Duodenal mucosa (tissue), 2 donors: ENCODE measurements around the gene CNN2.
"Not testable (repeated sequence)": the region's sequence is repeated elsewhere in the genome, so short reads cannot be mapped to it uniquely, and the experiment has no call there.

ENCODE experiments used
- H3K27ac ChIP-seq: one replicate; pipeline ENCODE4 v1.7.0; 2013; ENCODE audit warnings: low read depth, low read length
- H3K27me3 ChIP-seq, 2 donors: one replicate each; pipeline ENCODE4 v1.7.0; 2013; ENCODE audit warnings: low read length in 2 of 2, control low read depth in 1 of 2; ENCODE audit not compliant: insufficient read depth in 2 of 2, control insufficient read depth in 1 of 2
- H3K36me3 ChIP-seq, 2 donors: one replicate each; pipeline ENCODE4 v1.7.0; 2013; ENCODE audit warnings: low read length in 2 of 2, control low read depth in 1 of 2; ENCODE audit not compliant: insufficient read depth in 2 of 2, control insufficient read depth in 1 of 2
- H3K4me1 ChIP-seq, 2 donors: one replicate each; pipeline ENCODE4 v1.7.0; 2013; ENCODE audit warnings: low read length in 2 of 2, control low read depth in 1 of 2; ENCODE audit not compliant: insufficient read depth in 2 of 2, control insufficient read depth in 1 of 2
- H3K4me3 ChIP-seq, 2 donors: one replicate each; pipeline ENCODE4 v1.7.0; 2013; ENCODE audit warnings: low read length in 2 of 2, low read depth in 1 of 2
- H3K9ac ChIP-seq, 2 donors: one replicate each; pipeline ENCODE4 v1.7.0; 2013; ENCODE audit warnings: low read length in 2 of 2, low read depth in 1 of 2
- H3K9me3 ChIP-seq, 2 donors: one replicate each; pipeline ENCODE4 v1.7.0; 2013; ENCODE audit warnings: low read length in 2 of 2, control low read depth in 1 of 2; ENCODE audit not compliant: control insufficient read depth in 1 of 2

Gene CNN2

GRCh38 chr19:1018393-1018792 is 8.0 kb upstream of the CNN2 start:
- peaks cover 0 to 9% of the 10 kb centered on the region in 2 donors for H3K36me3 ChIP-seq
- H3K27ac ChIP-seq = no peak overlapping the region
- H3K27me3 ChIP-seq = no peaks in the 10 kb centered on the region
- peaks cover 41 to 48% of the 10 kb centered on the region in 2 donors for H3K4me1 ChIP-seq
- H3K4me3 ChIP-seq = no peak overlapping the region
- no peaks in the 10 kb centered on the region for H3K9me3 ChIP-seq
- peak overlapping the region in 1 of 2 donors; percentile 54 for H3K9ac ChIP-seq

GRCh38 chr19:1018932-1019615 is 7.3 kb upstream of the CNN2 start:
- Histone ChIP-seq H3K36me3 (peaks cover 0 to 3% of the 10 kb centered on the region in 2 donors), H3K27ac (no peak overlapping the region), H3K4me1 (peaks cover 41 to 48% of the 10 kb centered on the region in 2 donors), H3K9me3 (no peaks in the 10 kb centered on the region), H3K4me3 (peak overlapping the region; percentile 85 to 94), H3K9ac (peak overlapping the region; percentile 85 to 91), H3K27me3 (no peaks in the 10 kb centered on the region)

DNA sequence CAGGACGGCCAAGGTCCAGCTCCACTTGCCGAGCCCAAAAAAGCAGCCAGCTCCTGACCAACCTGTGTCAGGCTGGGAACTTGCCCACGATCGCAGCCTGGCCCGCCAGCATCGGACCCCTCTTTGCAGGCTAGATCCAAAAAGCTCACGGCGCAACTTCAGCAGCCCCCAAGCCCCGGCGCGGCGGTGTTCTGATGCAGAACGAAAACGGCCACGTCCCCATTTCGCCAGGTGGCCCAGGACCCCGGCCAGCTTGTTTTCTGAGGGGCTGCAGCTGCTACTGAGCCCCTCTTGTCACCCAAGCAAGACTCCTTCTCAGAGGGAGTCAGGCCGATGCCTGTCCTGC is 6.8 kb upstream of the CNN2 start:
- Histone ChIP-seq H3K4me3 (peak overlapping the region; percentile 85 to 94), H3K4me1 (peaks cover 41 to 48% of the 10 kb centered on the region in 2 donors), H3K9me3 (no peaks in the 10 kb centered on the region), H3K27me3 (no peaks in the 10 kb centered on the region), H3K9ac (peak overlapping the region; percentile 85 to 91), H3K36me3 (no peaks in the 10 kb centered on the region), H3K27ac (no peak overlapping the region)

DNA sequence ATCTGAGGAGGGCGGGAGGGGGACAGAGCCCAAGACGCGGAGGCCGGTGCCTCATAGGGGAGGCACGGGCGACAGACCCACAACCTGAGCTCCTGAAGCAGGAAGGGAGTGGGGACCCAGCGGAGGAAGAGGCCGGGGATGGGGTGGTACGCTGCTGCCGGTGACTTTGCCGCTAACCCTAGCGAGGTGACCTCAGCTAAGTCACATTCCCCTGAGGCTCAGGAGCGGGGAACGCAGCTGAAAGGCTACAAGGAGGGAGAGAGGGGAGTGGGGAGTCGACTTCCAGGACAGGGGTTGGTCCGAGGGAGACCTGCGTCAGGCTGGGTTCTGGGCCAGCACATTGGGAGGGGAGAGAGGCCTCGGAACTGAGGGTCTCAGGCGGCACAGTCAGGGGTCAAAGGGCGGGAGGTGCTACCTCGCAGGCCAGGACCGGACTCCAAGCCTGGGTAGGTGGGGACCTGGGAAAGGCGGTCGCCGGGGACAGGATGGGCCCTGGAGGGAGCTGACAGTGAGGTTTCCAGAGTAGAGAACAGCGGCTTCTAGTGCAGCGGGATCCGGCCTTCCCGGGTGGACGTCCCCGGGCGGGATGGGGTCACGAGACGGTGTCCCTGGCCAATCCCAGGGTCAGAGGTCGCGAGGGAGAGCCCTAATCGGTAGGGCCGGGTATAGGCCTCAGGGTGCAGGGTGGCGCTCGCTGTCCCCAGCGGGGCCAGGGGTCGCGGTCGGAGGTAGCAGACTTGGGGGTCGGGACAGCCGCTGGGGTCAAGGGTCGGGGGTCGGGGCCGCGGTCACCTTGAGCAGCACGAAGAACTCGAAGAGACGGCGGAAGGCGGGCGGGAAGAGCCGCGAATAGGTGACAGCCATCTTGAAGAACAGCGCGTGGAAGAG is 6.2 kb upstream of the CNN2 start:
- Histone ChIP-seq H3K9ac (peak overlapping the region; percentile 85 to 91), H3K4me3 (peak overlapping the region; percentile 85 to 94), H3K36me3 (no peaks in the 10 kb centered on the region), H3K9me3 (no peaks in the 10 kb centered on the region), H3K4me1 (peaks cover 41 to 48% of the 10 kb centered on the region in 2 donors), H3K27me3 (no peaks in the 10 kb centered on the region), H3K27ac (peak overlapping the region; percentile 66)

DNA sequence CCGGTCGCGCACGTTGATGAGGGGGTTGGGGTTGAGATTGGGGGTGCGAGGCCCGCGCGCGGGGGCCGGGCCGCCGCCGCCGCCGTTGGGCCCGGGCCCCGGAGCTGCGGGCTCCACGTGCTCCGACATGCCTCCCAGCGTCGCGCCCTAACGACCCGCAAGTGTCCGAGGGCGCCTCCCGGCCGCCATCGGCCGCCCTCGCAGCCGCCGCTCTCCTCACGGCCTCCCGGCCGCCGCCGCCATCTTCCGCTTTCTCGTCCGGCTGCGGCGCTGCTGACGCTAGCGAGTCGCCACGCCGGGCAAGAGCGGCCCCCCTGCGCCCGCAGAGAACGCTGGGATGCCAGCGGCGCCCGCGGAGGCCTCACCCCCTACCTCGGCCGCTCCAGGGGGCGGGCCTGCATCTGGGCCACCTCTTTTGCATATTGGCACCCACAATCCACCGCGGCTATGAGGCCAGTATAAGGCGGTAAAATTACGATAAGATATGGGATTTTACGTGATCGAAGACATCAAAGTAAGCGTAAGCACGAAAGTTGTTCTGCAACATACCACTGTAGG is 5.5 kb upstream of the CNN2 start, which contains the start of gene TMEM259:
Gene TMEM259 (minus strand): TSS at position 256 of the 558 bp plus-strand sequence. CDS start 127 bp downstream, at position 129.
- Histone ChIP-seq H3K27ac (peak within 1 kb of the TSS; percentile 76), H3K9ac (peak within 1 kb of the TSS; percentile 85 to 91), H3K9me3 (no peaks in the 10 kb centered on the region), H3K27me3 (no peaks in the 10 kb centered on the region), H3K4me1 (peaks cover 41 to 45% of the 10 kb centered on the region in 2 donors), H3K4me3 (peak within 1 kb of the TSS; percentile 85 to 94), H3K36me3 (no peaks in the 10 kb centered on the region)

DNA sequence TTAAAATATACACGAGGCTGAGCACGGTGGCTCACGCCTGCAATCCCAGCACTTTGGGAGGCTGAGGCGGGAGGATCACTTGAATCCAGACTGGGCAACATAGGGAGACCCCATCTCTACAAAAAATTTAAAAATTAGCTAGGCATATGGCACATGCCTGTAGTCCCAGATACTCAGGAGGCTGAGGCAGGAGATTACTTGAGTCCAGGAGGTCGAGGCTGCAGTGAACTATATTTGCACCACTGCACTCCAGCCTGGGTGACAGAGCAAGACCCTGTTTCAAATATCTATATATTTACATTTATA is 2.6 kb upstream of the CNN2 start:
- not testable (repeated sequence) for H3K4me3 ChIP-seq, H3K9ac ChIP-seq, H3K27me3 ChIP-seq, H3K9me3 ChIP-seq, H3K27ac ChIP-seq, H3K36me3 ChIP-seq
- H3K4me1 ChIP-seq = peaks cover 14 to 31% of the 10 kb centered on the region in 2 donors

DNA sequence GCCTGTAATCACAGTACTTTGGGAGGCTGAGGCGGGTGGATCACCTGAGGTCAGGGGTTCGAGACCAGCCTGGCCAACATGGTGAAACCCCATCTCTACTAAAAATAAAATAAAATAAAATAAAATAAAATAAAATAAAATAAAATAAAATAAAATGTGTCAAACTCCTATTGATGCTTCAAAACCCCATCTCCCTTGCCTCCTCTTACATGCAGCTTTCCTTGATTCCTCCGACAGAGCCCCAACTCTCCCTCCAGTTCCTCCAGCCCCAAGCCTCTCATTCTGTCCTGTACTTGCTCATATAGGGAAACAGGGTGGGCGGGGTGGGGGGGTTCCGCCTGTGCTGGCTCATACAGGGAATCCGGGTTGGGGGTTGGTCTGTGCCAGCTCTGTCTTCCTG is 1.3 kb upstream of the CNN2 start:
- H3K4me1 ChIP-seq = peaks cover 1 to 29% of the 10 kb centered on the region in 2 donors
- not testable (repeated sequence) for H3K36me3 ChIP-seq, H3K27me3 ChIP-seq, H3K4me3 ChIP-seq, H3K9me3 ChIP-seq, H3K27ac ChIP-seq, H3K9ac ChIP-seq

DNA sequence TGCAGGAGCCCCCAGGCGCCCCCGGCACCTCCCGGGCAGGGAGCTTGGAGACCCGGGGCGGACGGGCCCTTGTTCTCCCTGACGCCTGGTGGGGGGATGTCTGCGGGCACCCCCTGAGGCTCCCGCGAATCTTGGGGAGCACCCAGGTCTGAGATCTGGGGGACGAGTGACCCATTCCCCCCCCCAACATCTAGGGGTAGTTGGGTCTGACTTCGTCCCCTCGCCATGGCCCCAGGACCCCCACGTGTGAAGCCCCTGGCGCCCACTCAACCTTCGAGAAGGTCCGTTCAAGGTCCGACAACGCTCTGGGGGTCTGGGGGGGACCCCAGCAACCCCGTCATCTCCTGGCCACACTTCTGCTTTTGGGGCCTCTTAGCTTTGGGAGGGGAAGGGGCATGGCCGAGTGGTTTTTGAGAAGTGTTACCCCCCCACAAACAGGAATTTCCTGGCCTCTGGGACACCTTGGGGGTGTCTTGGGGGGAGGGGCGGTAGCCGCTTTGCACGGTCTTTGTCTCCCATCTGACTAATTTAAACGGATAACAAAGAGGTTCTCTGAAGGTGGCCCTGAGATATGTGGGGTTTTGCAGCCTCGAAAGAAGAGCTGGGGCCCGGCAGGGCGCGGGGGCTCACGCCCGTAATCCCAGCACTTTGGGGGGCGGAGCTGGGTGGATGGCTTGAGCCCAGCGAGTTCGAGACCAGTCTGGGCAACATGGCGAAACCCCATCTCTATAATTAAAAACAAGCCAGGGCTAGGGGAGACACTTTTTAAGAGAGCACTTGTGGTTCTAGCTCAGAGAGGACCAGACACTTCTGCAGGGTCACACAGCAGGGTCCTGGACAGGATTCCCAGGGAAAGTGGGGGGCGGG is 608 bp downstream of the CNN2 start:
- Histone ChIP-seq H3K4me3 (peak overlapping the region; percentile 72 to 78), H3K27me3 (no peaks in the 10 kb centered on the region), H3K27ac (peak overlapping the region; percentile 85), H3K9me3 (no peaks in the 10 kb centered on the region), H3K9ac (peak overlapping the region; percentile 66 to 78), H3K4me1 (peaks cover 0 to 32% of the 10 kb centered on the region in 2 donors), H3K36me3 (peaks cover 0 to 3% of the 10 kb centered on the region in 2 donors)

DNA sequence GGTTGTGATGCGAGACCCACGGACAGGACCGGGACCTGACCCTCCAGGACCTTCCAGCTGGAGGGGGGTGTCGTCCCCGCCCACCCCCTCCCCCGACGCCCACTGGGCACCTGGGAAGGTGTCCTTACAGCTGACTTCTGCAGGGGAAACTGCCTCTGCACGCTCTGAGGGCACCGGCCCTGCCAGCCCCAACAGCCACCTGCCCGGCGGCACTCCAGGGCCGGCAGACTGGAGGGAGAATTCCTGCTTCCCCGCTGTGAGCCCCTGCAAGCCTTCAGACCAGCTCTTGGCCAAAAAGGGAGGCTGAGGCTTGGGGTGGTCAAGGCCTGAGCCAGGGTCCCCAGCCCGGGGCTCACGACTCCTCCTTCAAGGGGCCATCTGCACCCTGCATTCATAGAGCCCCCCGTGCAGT is 1.2 kb downstream of the CNN2 start:
- Histone ChIP-seq H3K9ac (peak overlapping the region; percentile 66 to 78), H3K27ac (peak overlapping the region; percentile 80), H3K27me3 (no peaks in the 10 kb centered on the region), H3K4me3 (peak overlapping the region; percentile 72 to 78), H3K4me1 (peaks cover 0 to 32% of the 10 kb centered on the region in 2 donors), H3K9me3 (no peaks in the 10 kb centered on the region), H3K36me3 (peaks cover 0 to 9% of the 10 kb centered on the region in 2 donors)
